ENCODE results near the gene FBXO47. TPM values are rescaled to one million over a fixed set of nuclear protein-coding genes. Genes with fewer than 3 reads are reported as not detected.

FBXO47 gene
- total and polyA plus RNA-seq, 9 of the 15 experiments (the other 6 are each of a cell fraction or from before 2014, with no cell fraction given): not detected

DNA sequence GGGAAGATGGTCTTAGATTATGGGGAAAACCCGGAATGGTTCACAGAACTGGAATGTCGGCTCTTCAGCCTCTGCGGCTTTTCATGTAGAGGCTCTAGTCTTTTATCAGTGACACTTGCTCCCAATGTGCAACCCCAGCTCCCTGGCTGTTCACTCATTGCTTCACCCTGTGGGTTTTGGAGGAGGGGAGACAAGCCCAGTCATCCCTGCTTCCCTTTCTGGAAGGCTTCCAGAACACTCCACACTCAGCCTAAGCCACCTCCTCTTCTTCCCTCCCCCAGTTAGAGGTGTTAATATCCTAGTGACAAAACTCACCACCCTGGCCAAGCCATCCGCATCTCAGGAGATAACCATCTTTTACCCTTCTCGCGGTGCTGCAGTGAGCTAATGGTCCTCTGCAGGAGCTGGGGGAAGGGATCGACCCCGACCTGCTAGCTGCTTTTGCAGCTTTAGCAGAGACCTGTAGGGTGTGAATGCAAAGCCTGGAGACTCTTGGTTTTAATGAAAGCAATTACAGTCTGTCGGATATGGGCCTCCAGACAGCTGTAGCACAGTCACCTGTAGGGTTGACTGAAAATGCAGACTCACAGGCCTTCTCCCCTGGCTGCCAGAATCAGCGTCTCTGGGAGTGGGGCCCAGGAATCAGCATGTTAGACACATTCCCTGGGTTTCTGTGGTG is 66.1 kb downstream of the FBXO47 start (continued):
- TF ChIP-seq, protein P1, sequence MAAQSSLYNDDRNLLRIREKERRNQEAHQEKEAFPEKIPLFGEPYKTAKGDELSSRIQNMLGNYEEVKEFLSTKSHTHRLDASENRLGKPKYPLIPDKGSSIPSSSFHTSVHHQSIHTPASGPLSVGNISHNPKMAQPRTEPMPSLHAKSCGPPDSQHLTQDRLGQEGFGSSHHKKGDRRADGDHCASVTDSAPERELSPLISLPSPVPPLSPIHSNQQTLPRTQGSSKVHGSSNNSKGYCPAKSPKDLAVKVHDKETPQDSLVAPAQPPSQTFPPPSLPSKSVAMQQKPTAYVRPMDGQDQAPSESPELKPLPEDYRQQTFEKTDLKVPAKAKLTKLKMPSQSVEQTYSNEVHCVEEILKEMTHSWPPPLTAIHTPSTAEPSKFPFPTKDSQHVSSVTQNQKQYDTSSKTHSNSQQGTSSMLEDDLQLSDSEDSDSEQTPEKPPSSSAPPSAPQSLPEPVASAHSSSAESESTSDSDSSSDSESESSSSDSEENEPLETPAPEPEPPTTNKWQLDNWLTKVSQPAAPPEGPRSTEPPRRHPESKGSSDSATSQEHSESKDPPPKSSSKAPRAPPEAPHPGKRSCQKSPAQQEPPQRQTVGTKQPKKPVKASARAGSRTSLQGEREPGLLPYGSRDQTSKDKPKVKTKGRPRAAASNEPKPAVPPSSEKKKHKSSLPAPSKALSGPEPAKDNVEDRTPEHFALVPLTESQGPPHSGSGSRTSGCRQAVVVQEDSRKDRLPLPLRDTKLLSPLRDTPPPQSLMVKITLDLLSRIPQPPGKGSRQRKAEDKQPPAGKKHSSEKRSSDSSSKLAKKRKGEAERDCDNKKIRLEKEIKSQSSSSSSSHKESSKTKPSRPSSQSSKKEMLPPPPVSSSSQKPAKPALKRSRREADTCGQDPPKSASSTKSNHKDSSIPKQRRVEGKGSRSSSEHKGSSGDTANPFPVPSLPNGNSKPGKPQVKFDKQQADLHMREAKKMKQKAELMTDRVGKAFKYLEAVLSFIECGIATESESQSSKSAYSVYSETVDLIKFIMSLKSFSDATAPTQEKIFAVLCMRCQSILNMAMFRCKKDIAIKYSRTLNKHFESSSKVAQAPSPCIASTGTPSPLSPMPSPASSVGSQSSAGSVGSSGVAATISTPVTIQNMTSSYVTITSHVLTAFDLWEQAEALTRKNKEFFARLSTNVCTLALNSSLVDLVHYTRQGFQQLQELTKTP (IDR thresholded peaks at IDR 0.05; ENCODE audit: low read depth in 1 of 2, partially characterized antibody in 2 of 2): peak in 1 of 2 experiments; percentile 79
- TF ChIP-seq NFIC (IDR thresholded peaks at IDR 0.05): peak; percentile 96
- TF ChIP-seq POLR2B (IDR thresholded peaks at IDR 0.05; ENCODE audit: low read depth, partially characterized antibody): no peak
- TF ChIP-seq, protein P2, sequence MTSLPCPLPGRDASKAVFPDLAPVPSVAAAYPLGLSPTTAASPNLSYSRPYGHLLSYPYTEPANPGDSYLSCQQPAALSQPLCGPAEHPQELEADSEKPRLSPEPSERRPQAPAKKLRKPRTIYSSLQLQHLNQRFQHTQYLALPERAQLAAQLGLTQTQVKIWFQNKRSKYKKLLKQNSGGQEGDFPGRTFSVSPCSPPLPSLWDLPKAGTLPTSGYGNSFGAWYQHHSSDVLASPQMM (CRISPR knock-in tag; IDR thresholded peaks at IDR 0.05): no peak
- TF ChIP-seq CEBPB (tag; IDR thresholded peaks at IDR 0.05): peak; percentile 97
- TF ChIP-seq, protein P3, sequence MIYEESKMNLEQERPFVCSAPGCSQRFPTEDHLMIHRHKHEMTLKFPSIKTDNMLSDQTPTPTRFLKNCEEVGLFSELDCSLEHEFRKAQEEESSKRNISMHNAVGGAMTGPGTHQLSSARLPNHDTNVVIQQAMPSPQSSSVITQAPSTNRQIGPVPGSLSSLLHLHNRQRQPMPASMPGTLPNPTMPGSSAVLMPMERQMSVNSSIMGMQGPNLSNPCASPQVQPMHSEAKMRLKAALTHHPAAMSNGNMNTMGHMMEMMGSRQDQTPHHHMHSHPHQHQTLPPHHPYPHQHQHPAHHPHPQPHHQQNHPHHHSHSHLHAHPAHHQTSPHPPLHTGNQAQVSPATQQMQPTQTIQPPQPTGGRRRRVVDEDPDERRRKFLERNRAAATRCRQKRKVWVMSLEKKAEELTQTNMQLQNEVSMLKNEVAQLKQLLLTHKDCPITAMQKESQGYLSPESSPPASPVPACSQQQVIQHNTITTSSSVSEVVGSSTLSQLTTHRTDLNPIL (CRISPR knock-in tag; IDR thresholded peaks at IDR 0.05): no peak
- 0 out of 2 replicates have a peak, but pooled peaks have one; percentile 41 for TF ChIP-seq MTA1 (IDR thresholded peaks at IDR 0.05; ENCODE audit: borderline replicate concordance)
- TF ChIP-seq ZNF79 (CRISPR knock-in tag; IDR thresholded peaks at IDR 0.05; ENCODE audit: low read depth): no peak
- peak; percentile 21 for TF ChIP-seq DACH1 (IDR thresholded peaks at IDR 0.05; ENCODE audit: partially characterized antibody)
- no peak for TF ChIP-seq STAT5A (IDR thresholded peaks at IDR 0.05; ENCODE audit: borderline replicate concordance, low read length)
- TF ChIP-seq, protein P4, sequence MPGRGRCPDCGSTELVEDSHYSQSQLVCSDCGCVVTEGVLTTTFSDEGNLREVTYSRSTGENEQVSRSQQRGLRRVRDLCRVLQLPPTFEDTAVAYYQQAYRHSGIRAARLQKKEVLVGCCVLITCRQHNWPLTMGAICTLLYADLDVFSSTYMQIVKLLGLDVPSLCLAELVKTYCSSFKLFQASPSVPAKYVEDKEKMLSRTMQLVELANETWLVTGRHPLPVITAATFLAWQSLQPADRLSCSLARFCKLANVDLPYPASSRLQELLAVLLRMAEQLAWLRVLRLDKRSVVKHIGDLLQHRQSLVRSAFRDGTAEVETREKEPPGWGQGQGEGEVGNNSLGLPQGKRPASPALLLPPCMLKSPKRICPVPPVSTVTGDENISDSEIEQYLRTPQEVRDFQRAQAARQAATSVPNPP (IDR thresholded peaks at IDR 0.05; ENCODE audit: borderline replicate concordance, insufficient read depth, insufficient read length): peak; percentile 57
- TF ChIP-seq RAD21 (CRISPR knock-in tag; conservative IDR thresholded peaks at IDR 0.05 in 1 of 2, IDR thresholded peaks at IDR 0.05 in 1 of 2): peak in 1 of 2 experiments; percentile 13; a peak in 1 of 4 replicates
- TF ChIP-seq, protein P5, sequence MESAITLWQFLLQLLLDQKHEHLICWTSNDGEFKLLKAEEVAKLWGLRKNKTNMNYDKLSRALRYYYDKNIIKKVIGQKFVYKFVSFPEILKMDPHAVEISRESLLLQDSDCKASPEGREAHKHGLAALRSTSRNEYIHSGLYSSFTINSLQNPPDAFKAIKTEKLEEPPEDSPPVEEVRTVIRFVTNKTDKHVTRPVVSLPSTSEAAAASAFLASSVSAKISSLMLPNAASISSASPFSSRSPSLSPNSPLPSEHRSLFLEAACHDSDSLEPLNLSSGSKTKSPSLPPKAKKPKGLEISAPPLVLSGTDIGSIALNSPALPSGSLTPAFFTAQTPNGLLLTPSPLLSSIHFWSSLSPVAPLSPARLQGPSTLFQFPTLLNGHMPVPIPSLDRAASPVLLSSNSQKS (CRISPR knock-in tag; IDR thresholded peaks at IDR 0.05): no peak
- TF ChIP-seq, protein P6, sequence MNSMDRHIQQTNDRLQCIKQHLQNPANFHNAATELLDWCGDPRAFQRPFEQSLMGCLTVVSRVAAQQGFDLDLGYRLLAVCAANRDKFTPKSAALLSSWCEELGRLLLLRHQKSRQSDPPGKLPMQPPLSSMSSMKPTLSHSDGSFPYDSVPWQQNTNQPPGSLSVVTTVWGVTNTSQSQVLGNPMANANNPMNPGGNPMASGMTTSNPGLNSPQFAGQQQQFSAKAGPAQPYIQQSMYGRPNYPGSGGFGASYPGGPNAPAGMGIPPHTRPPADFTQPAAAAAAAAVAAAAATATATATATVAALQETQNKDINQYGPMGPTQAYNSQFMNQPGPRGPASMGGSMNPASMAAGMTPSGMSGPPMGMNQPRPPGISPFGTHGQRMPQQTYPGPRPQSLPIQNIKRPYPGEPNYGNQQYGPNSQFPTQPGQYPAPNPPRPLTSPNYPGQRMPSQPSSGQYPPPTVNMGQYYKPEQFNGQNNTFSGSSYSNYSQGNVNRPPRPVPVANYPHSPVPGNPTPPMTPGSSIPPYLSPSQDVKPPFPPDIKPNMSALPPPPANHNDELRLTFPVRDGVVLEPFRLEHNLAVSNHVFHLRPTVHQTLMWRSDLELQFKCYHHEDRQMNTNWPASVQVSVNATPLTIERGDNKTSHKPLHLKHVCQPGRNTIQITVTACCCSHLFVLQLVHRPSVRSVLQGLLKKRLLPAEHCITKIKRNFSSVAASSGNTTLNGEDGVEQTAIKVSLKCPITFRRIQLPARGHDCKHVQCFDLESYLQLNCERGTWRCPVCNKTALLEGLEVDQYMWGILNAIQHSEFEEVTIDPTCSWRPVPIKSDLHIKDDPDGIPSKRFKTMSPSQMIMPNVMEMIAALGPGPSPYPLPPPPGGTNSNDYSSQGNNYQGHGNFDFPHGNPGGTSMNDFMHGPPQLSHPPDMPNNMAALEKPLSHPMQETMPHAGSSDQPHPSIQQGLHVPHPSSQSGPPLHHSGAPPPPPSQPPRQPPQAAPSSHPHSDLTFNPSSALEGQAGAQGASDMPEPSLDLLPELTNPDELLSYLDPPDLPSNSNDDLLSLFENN (IDR thresholded peaks at IDR 0.05; ENCODE audit: low read depth in 2 of 2, low read length in 2 of 2): no peak

All from K562 (cell line).